Esophagus muscularis mucosa (tissue), 4 donors: Measurements from ENCODE around the gene ATP9A. TPM values are rescaled to one million over a fixed set of nuclear protein-coding genes. Genes with fewer than 3 reads are reported as not detected.

ENCODE experiments used
- DNase-seq: peaks from one replicate; pipeline ENCODE4 v3.0.0-alpha.2; 2017; ENCODE audit errors: extremely low spot score
- H3K27ac ChIP-seq, 4 donors: fragments of 200-600 bp; sonication (generic); replicated peaks in 1 of 4; 1 replicate in 3 of 4; 2 replicates in 1 of 4; pipeline ENCODE4 v1.5.1; 2016 to 2019; ENCODE audit warnings: mild to moderate bottlenecking in 1 of 4
- H3K27me3 ChIP-seq, 4 donors: fragments of 200-600 bp; sonication (generic); one replicate each; pipeline versions ENCODE4 v1.5.1 to v1.6.0; 2016 to 2019
- H3K36me3 ChIP-seq, 4 donors: fragments of 200-600 bp; sonication (generic); one replicate each; pipeline ENCODE4 v1.5.1; 2016 to 2019
- H3K4me1 ChIP-seq, 4 donors: fragments of 200-600 bp; sonication (generic); one replicate each; pipeline ENCODE4 v1.5.1; 2016 to 2019
- H3K4me3 ChIP-seq, 4 donors: fragments of 200-600 bp; sonication (generic); 1 replicate in 2 of 4; 2 replicates in 2 of 4; pipeline ENCODE4 v1.5.1; 2016 to 2019; ENCODE audit warnings: mild to moderate bottlenecking in 4 of 4, moderate library complexity in 1 of 4
- H3K9me3 ChIP-seq, 4 donors: fragments of 200-600 bp; sonication (generic); 1 replicate in 3 of 4; 2 replicates in 1 of 4; pipeline ENCODE4 v1.5.1; 2016 to 2019
- CTCF ChIP-seq, 3 experiments: fragments of 200-600 bp in 2 of 3; fragments of 450-650 bp in 1 of 3; sonication (generic) in 2 of 3; IDR thresholded peaks; one replicate each; pipeline ENCODE4 v1.5.1; 2017 to 2019; ENCODE audit warnings: antibody characterized with exemption in 3 of 3, mild to moderate bottlenecking in 2 of 3, moderate library complexity in 1 of 3
- EP300 ChIP-seq: sonication (generic); formaldehyde crosslinking; IDR thresholded peaks from one replicate; pipeline ENCODE4 v1.6.1; 2017; ENCODE audit warnings: antibody characterized with exemption
- POLR2A ChIP-seq: fragments of 450-650 bp; IDR thresholded peaks from one replicate; pipeline ENCODE4 v1.6.1; 2017; ENCODE audit warnings: antibody characterized with exemption, moderate library complexity, mild to moderate bottlenecking, low read depth
- POLR2AphosphoS5 ChIP-seq, 2 donors: sonication (generic); formaldehyde crosslinking; IDR thresholded peaks; one replicate each; pipeline ENCODE4 v1.6.1; 2017; ENCODE audit warnings: antibody characterized with exemption in 2 of 2
- WGBS: methylation state at CpG from one replicate; pipeline ENCODE4 v1.1.5; 2018; 5-methylcytosine and 5-hydroxymethylcytosine counted together
- intact Hi-C: fragments of 100-400 bp; cut with DNase I; formaldehyde crosslinking; loops from one replicate; pipeline ENCODE4 v1.15.1; 2023
- total RNA-seq, 4 donors: library from RNA; depleted of rRNA; stranded (reverse); fragments of >200 nt; gene quantifications; one replicate each; pipeline versions ENCODE4 v1.1.0 to v1.2.1, GENCODE V29; 2016

The ATP9A gene
- total RNA-seq, 4 donors from 2014 or later, result 44.4 to 70.9 (median 56.0) TPM

GRCh38 chr20:51735728-51736600 is 32.2 kb downstream of the ATP9A start:
- Histone ChIP-seq H3K27me3 (no peaks in the 10 kb centered on the region), H3K36me3 (no peaks in the 10 kb centered on the region), H3K4me3 (no peak overlapping the region), H3K9me3 (no peaks in the 10 kb centered on the region), H3K4me1 (peaks cover 14 to 41% (median 36%) of the 10 kb centered on the region in 4 donors), H3K27ac (no peak overlapping the region)
- TF ChIP-seq POLR2AphosphoS5 (IDR thresholded peaks at IDR 0.05) (no peak), CTCF (IDR thresholded peaks at IDR 0.05) (no peak), EP300 (no peak), POLR2A (no peak)
- DNase-seq, result no peak
- 80% methylated on average over 11 of the region's 11 CpGs for WGBS
- intact Hi-C loops, result no loop called here

- Histone ChIP-seq H3K4me3 (no peak overlapping the region), H3K27ac (no peak overlapping the region), H3K9me3 (no peaks in the 10 kb centered on the region), H3K4me1 (peaks cover 14 to 45% (median 36%) of the 10 kb centered on the region in 4 donors), H3K36me3 (no peaks in the 10 kb centered on the region), H3K27me3 (no peaks in the 10 kb centered on the region)
- DNase-seq, result no peak
- WGBS, result 60% methylated on average over 13 of the region's 13 CpGs
- TF ChIP-seq POLR2A (no peak), EP300 (no peak), CTCF (IDR thresholded peaks at IDR 0.05) (no peak), POLR2AphosphoS5 (IDR thresholded peaks at IDR 0.05) (no peak)
- intact Hi-C loops, result no loop called here
These were observed 33.1 kb downstream of the ATP9A start for GRCh38 chr20:51734876-51735720.

- Histone ChIP-seq H3K4me3 (no peak overlapping the region), H3K9me3 (no peaks in the 10 kb centered on the region), H3K4me1 (peaks cover 14 to 45% (median 36%) of the 10 kb centered on the region in 4 donors), H3K36me3 (no peaks in the 10 kb centered on the region), H3K27ac (peak overlapping the region in 2 of 4 donors; percentile 78 to 85), H3K27me3 (no peaks in the 10 kb centered on the region)
- intact Hi-C loops, result no loop called here
- TF ChIP-seq EP300 (no peak), CTCF (IDR thresholded peaks at IDR 0.05) (no peak), POLR2AphosphoS5 (IDR thresholded peaks at IDR 0.05) (no peak), POLR2A (no peak)
- 83% methylated on average over 3 of the region's 3 CpGs for WGBS
- DNase-seq, result no peak
These were observed 35.1 kb downstream of the ATP9A start for GRCh38 chr20:51733070-51733469.

GRCh38 chr20:51732096-51732791 is 35.9 kb downstream of the ATP9A start:
- no peaks in the 10 kb centered on the region for H3K27me3 ChIP-seq
- intact Hi-C loops, result no loop called here
- peak overlapping the region; percentile 24 to 36 (median 29) for H3K4me3 ChIP-seq
- H3K4me1 ChIP-seq, result peaks cover 14 to 45% (median 36%) of the 10 kb centered on the region in 4 donors
- H3K27ac ChIP-seq, result peak overlapping the region; percentile 65 to 85 (median 74)
- no peak for DNase-seq
- no peaks in the 10 kb centered on the region for H3K36me3 ChIP-seq
- H3K9me3 ChIP-seq, result no peaks in the 10 kb centered on the region
- 59% methylated on average over 8 of the region's 12 CpGs for WGBS
- peak; percentile 23 for TF ChIP-seq EP300
- peak; percentile 54 to 56 for TF ChIP-seq POLR2AphosphoS5 (IDR thresholded peaks at IDR 0.05)
- TF ChIP-seq CTCF (IDR thresholded peaks at IDR 0.05), result no peak
